ENCODE measurements around the gene CELF1.

GRCh38 chr11:47440054-47440476 lies 112.9 kb downstream of the CELF1 start:
- no peak for TF ChIP-seq CTCF (conservative IDR thresholded peaks at IDR 0.05; ENCODE audit: low read depth, low read length)
- no peak for TF ChIP-seq MAFK (IDR thresholded peaks at IDR 0.05; ENCODE audit: low read depth, low read length)
- TF ChIP-seq POLR2A (IDR thresholded peaks at IDR 0.05; ENCODE audit: low read depth, low read length) = no peak
- TF ChIP-seq FOS (IDR thresholded peaks at IDR 0.05; ENCODE audit: low read depth, low read length) = no peak
- TF ChIP-seq CEBPB (IDR thresholded peaks at IDR 0.05; ENCODE audit: low read depth, low read length) = no peak
- no peak for TF ChIP-seq SMC3 (IDR thresholded peaks at IDR 0.05; ENCODE audit: low read depth, low read length)
- no peak for TF ChIP-seq ELK1 (IDR thresholded peaks at IDR 0.05; ENCODE audit: borderline replicate concordance, low read depth, low read length)
- TF ChIP-seq RFX5 (IDR thresholded peaks at IDR 0.05; ENCODE audit: low read depth, low read length) = no peak
- no peak for TF ChIP-seq RAD21 (IDR thresholded peaks at IDR 0.05; ENCODE audit: low read length)
- TF ChIP-seq CHD1 (IDR thresholded peaks at IDR 0.05; ENCODE audit: low read depth, low read length) = no peak
- TF ChIP-seq MAZ (IDR thresholded peaks at IDR 0.05; ENCODE audit: borderline replicate concordance, low read depth, low read length) = no peak
- TF ChIP-seq, protein P1, sequence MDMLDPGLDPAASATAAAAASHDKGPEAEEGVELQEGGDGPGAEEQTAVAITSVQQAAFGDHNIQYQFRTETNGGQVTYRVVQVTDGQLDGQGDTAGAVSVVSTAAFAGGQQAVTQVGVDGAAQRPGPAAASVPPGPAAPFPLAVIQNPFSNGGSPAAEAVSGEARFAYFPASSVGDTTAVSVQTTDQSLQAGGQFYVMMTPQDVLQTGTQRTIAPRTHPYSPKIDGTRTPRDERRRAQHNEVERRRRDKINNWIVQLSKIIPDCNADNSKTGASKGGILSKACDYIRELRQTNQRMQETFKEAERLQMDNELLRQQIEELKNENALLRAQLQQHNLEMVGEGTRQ (IDR thresholded peaks at IDR 0.05; ENCODE audit: low read depth, low read length) = no peak
- no peak for TF ChIP-seq MXI1 (IDR thresholded peaks at IDR 0.05; ENCODE audit: borderline replicate concordance, low read depth, low read length)

Data from IMR-90 (cell line).